ENCODE measurements around the gene KRTAP19-1.

The KRTAP19-1 gene

GRCh38 chr21:30480145-30480544 is at the start of gene KRTAP19-1:
Gene KRTAP19-1 (minus strand): TSS chr21:30480367. CDS start chr21:30480317, 50 bp downstream.
- DNase-seq: no peak

GRCh38 chr21:30518876-30519275 is 38.7 kb upstream of the KRTAP19-1 start:
- no peak for DNase-seq

- DNase-seq: no peak
Measured at GRCh38 chr21:30515681-30516080, 35.5 kb upstream of the KRTAP19-1 start.

- peak in 1 of 2 donors; percentile 2 for DNase-seq
Measured at GRCh38 chr21:30505621-30506205, 25.5 kb upstream of the KRTAP19-1 start.

- DNase-seq: no peak
Measured at GRCh38 chr21:30502041-30502440, 21.9 kb upstream of the KRTAP19-1 start, which contains the start of gene KRTAP19-5. Gene KRTAP19-5 (minus strand): TSS chr21:30502141. CDS start chr21:30502090, 51 bp downstream.

- no peak for DNase-seq
Measured at GRCh38 chr21:30497065-30497464, 16.9 kb upstream of the KRTAP19-1 start, which contains the start of gene KRTAP19-4. Gene KRTAP19-4 (minus strand): TSS chr21:30497165. CDS start chr21:30497110, 55 bp downstream.

GRCh38 chr21:30491963-30492428 is 11.8 kb upstream of the KRTAP19-1 start, which contains the start of gene KRTAP19-3:
Gene KRTAP19-3 (minus strand): TSS chr21:30492013. CDS start chr21:30491957, 56 bp downstream.
- DNase-seq: no peak

- DNase-seq: no peak
Measured at GRCh38 chr21:30487336-30487735, 7.2 kb upstream of the KRTAP19-1 start, which contains the start of gene KRTAP19-2. Gene KRTAP19-2 (minus strand): TSS chr21:30487436. CDS start chr21:30487348, 88 bp downstream.

GRCh38 chr21:30486180-30486579 is 6.0 kb upstream of the KRTAP19-1 start:
- DNase-seq: no peak

- DNase-seq: no peak
Measured at GRCh38 chr21:30482130-30482529, 2.0 kb upstream of the KRTAP19-1 start.

GRCh38 chr21:30479259-30479658 is 908 bp downstream of the KRTAP19-1 start:
- DNase-seq: no peak

GRCh38 chr21:30478004-30478403 is 2.2 kb downstream of the KRTAP19-1 start:
- no peak for DNase-seq

GRCh38 chr21:30468900-30469714 is 11.1 kb downstream of the KRTAP19-1 start:
- no peak for DNase-seq

GRCh38 chr21:30463713-30464112 is 16.5 kb downstream of the KRTAP19-1 start:
- DNase-seq: no peak

GRCh38 chr21:30448514-30448913 is 31.7 kb downstream of the KRTAP19-1 start:
- DNase-seq: no peak

GRCh38 chr21:30447056-30447455 is 33.1 kb downstream of the KRTAP19-1 start:
- no peak for DNase-seq

GRCh38 chr21:30444204-30444603 is 36.0 kb downstream of the KRTAP19-1 start:
- no peak for DNase-seq

GRCh38 chr21:30443226-30443625 is 36.9 kb downstream of the KRTAP19-1 start:
- DNase-seq: no peak

GRCh38 chr21:30439975-30440374 is 40.2 kb downstream of the KRTAP19-1 start, which contains the start of gene KRTAP15-1:
Gene KRTAP15-1 (plus strand): TSS chr21:30440275. CDS start chr21:30440328, 53 bp downstream.
- no peak for DNase-seq

GRCh38 chr21:30437010-30437565 is 43.1 kb downstream of the KRTAP19-1 start:
- no peak for DNase-seq

- peak in 1 of 2 donors; percentile 2 for DNase-seq
Measured at GRCh38 chr21:30434033-30434631, 46.0 kb downstream of the KRTAP19-1 start.

- no peak for DNase-seq
Measured at GRCh38 chr21:30430170-30430655, 50.0 kb downstream of the KRTAP19-1 start, which contains the start of gene KRTAP13-4. Gene KRTAP13-4 (plus strand): TSS chr21:30430220. CDS start chr21:30430276, 56 bp downstream.
